ENCODE results near the gene TMEM63C.
"Not testable (repeated sequence)": the region's sequence is repeated elsewhere in the genome, so short reads cannot be mapped to it uniquely, and the experiment has no call there.

Gene TMEM63C

DNA sequence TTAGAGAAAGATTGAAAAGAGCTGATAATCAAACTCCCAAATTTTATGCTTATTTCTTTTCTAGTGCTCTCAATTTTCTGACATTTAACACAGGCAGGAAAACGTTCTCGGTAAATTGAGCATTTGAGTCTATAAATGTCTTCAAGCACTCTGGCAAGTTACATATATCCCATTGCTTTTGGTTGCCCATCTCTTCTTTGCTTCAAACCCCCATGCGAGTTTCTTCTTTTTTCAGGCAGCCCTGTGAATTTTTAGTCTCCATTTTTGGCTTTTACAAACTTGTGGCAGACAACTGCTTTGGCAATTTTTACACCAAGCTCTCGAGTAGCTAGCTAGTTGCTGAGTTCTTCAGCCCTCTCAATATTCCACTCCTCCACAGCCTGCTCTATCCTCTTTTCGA, 8.7 kb upstream of the TMEM63C start:
- H3K4me1 ChIP-seq (ENCODE audit: control insufficient read depth, insufficient read depth, low read length), result no peaks in the 10 kb centered on the region
- H3K4me3 ChIP-seq (ENCODE audit: low read depth, low read length), result no peak overlapping the region
- no peaks in the 10 kb centered on the region for H3K36me3 ChIP-seq (ENCODE audit: control insufficient read depth in 2 of 2, insufficient read depth in 1 of 2, low read length in 2 of 2)
- no peaks in the 10 kb centered on the region for H3K9me3 ChIP-seq (ENCODE audit: control insufficient read depth, insufficient read depth, low read depth, low read length)
- ChIA-PET POLR2A (no interaction called here), CTCF (interaction anchor here (0.6 to 1.2 kb wide), 5 partner anchors 8 to 47 kb away, joined by 3 to 5 read pairs (median 3); no protein-coding TSS in a partner anchor)
- TF ChIP-seq, protein P1, sequence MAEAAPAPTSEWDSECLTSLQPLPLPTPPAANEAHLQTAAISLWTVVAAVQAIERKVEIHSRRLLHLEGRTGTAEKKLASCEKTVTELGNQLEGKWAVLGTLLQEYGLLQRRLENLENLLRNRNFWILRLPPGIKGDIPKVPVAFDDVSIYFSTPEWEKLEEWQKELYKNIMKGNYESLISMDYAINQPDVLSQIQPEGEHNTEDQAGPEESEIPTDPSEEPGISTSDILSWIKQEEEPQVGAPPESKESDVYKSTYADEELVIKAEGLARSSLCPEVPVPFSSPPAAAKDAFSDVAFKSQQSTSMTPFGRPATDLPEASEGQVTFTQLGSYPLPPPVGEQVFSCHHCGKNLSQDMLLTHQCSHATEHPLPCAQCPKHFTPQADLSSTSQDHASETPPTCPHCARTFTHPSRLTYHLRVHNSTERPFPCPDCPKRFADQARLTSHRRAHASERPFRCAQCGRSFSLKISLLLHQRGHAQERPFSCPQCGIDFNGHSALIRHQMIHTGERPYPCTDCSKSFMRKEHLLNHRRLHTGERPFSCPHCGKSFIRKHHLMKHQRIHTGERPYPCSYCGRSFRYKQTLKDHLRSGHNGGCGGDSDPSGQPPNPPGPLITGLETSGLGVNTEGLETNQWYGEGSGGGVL (tag by site-specific recombination; IDR thresholded peaks at IDR 0.05), result no peak
- TF ChIP-seq ZNF585B (tag by site-specific recombination; IDR thresholded peaks at IDR 0.05), result no peak
- TF ChIP-seq, protein P2, sequence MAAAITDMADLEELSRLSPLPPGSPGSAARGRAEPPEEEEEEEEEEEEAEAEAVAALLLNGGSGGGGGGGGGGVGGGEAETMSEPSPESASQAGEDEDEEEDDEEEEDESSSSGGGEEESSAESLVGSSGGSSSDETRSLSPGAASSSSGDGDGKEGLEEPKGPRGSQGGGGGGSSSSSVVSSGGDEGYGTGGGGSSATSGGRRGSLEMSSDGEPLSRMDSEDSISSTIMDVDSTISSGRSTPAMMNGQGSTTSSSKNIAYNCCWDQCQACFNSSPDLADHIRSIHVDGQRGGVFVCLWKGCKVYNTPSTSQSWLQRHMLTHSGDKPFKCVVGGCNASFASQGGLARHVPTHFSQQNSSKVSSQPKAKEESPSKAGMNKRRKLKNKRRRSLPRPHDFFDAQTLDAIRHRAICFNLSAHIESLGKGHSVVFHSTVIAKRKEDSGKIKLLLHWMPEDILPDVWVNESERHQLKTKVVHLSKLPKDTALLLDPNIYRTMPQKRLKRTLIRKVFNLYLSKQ (tag by site-specific recombination; IDR thresholded peaks at IDR 0.05; ENCODE audit: borderline replicate concordance), result no peak
- TF ChIP-seq, protein P3, sequence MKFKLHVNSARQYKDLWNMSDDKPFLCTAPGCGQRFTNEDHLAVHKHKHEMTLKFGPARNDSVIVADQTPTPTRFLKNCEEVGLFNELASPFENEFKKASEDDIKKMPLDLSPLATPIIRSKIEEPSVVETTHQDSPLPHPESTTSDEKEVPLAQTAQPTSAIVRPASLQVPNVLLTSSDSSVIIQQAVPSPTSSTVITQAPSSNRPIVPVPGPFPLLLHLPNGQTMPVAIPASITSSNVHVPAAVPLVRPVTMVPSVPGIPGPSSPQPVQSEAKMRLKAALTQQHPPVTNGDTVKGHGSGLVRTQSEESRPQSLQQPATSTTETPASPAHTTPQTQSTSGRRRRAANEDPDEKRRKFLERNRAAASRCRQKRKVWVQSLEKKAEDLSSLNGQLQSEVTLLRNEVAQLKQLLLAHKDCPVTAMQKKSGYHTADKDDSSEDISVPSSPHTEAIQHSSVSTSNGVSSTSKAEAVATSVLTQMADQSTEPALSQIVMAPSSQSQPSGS (tag by site-specific recombination; IDR thresholded peaks at IDR 0.05; ENCODE audit: low read depth), result no peak
- no peak for TF ChIP-seq ZNF354C (tag by site-specific recombination; IDR thresholded peaks at IDR 0.05; ENCODE audit: borderline replicate concordance, low read depth)
- TF ChIP-seq, protein P4, sequence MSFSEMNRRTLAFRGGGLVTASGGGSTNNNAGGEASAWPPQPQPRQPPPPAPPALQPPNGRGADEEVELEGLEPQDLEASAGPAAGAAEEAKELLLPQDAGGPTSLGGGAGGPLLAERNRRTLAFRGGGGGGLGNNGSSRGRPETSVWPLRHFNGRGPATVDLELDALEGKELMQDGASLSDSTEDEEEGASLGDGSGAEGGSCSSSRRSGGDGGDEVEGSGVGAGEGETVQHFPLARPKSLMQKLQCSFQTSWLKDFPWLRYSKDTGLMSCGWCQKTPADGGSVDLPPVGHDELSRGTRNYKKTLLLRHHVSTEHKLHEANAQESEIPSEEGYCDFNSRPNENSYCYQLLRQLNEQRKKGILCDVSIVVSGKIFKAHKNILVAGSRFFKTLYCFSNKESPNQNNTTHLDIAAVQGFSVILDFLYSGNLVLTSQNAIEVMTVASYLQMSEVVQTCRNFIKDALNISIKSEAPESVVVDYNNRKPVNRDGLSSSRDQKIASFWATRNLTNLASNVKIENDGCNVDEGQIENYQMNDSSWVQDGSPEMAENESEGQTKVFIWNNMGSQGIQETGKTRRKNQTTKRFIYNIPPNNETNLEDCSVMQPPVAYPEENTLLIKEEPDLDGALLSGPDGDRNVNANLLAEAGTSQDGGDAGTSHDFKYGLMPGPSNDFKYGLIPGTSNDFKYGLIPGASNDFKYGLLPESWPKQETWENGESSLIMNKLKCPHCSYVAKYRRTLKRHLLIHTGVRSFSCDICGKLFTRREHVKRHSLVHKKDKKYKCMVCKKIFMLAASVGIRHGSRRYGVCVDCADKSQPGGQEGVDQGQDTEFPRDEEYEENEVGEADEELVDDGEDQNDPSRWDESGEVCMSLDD (tag by site-specific recombination; IDR thresholded peaks at IDR 0.05), result no peak
- no peak overlapping the region for H3K27ac ChIP-seq (ENCODE audit: extremely low read depth, low read depth, low read length)

DNA sequence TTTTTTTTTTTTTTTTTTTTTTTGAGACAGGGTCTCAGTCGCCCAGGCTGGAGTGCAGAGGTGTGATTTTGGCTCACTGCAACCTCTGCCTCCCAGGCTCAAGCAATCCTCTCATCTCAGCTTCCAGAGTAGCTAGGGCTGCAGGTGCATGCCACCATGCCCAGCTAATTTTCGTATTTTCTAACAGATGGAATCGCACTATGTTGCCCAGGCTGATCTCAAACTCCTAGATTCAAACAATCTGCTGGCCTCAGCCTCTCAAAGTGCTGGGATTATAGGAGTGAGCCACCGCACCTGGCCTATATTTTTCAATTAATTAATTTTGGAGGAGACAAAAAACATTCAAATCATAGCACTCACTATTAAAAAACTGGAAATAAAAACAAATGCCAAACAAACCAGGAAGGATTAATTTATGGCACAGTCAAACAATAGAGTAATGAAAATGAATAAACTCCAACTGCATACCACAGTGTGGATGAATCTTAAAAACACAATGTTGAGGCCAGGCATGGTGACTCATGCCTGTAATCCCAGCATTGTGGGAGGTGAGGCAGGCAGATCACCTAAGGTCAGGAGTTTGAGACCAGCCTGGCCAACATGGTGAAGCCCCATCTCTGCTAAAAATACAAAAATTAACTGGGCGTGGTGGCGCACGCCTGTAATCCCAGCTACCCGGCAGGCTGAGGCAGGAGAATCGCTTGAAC, 7.5 kb upstream of the TMEM63C start:
- H3K27ac ChIP-seq (ENCODE audit: extremely low read depth, low read depth, low read length); H3K4me1 ChIP-seq (ENCODE audit: control insufficient read depth, insufficient read depth, low read length); H3K9me3 ChIP-seq (ENCODE audit: control insufficient read depth, insufficient read depth, low read depth, low read length); POLR2A ChIA-PET; H3K4me3 ChIP-seq (ENCODE audit: low read depth, low read length); H3K36me3 ChIP-seq (ENCODE audit: control insufficient read depth in 2 of 2, insufficient read depth in 1 of 2, low read length in 2 of 2): not testable (repeated sequence)
- CTCF ChIA-PET, result interaction anchor here (0.9 to 1.2 kb wide), 3 partner anchors 21 to 150 kb away, joined by 3 to 4 read pairs (median 3); no protein-coding TSS in a partner anchor
- TF ChIP-seq GLIS1 (tag by site-specific recombination; IDR thresholded peaks at IDR 0.05) (peak; percentile 46), ZFHX2 (tag by site-specific recombination; conservative IDR thresholded peaks at IDR 0.05) (0 out of 2 replicates have a peak, but pooled peaks have one; percentile 15)

DNA sequence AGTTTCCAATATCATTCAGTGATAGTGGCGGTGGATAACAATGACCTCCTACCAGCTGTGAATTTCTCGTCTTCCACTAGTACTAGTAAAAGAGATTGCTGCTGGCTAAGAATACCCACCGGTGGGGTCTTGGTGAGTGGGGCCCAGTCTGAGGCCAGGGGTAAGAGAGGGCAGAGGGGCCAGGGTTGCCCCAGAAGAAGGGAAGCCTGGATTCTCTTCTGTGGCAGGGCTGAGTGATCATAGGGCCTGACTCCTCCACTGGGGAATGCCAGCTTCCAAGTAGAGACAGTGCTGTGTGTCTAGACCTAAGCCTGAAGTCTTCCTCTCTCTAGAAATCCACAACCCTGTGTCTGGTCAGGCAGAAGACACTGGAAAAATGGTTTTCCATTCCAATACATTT, 5.8 kb upstream of the TMEM63C start:
- Histone ChIP-seq H3K9me3 (ENCODE audit: control insufficient read depth, insufficient read depth, low read depth, low read length) (no peaks in the 10 kb centered on the region), H3K36me3 (ENCODE audit: control insufficient read depth in 2 of 2, insufficient read depth in 1 of 2, low read length in 2 of 2) (no peaks in the 10 kb centered on the region), H3K4me1 (ENCODE audit: control insufficient read depth, insufficient read depth, low read length) (no peaks in the 10 kb centered on the region), H3K4me3 (ENCODE audit: low read depth, low read length) (no peak overlapping the region), H3K27ac (ENCODE audit: extremely low read depth, low read depth, low read length) (no peak overlapping the region)
- ChIA-PET POLR2A (no interaction called here), CTCF (interaction anchor here (0.6 kb wide), 1 partner anchor 41 kb away, joined by 3 read pairs; no protein-coding TSS in a partner anchor)
- TF ChIP-seq ZNF560 (tag by site-specific recombination; IDR thresholded peaks at IDR 0.05; ENCODE audit: borderline replicate concordance), result no peak
- no peak for TF ChIP-seq ZNF266 (tag by site-specific recombination; IDR thresholded peaks at IDR 0.05; ENCODE audit: low read depth)
- no peak for TF ChIP-seq GLI4 (tag by site-specific recombination; IDR thresholded peaks at IDR 0.05)
- no peak for TF ChIP-seq ZSCAN23 (tag by site-specific recombination; IDR thresholded peaks at IDR 0.05)
- TF ChIP-seq, protein P5, sequence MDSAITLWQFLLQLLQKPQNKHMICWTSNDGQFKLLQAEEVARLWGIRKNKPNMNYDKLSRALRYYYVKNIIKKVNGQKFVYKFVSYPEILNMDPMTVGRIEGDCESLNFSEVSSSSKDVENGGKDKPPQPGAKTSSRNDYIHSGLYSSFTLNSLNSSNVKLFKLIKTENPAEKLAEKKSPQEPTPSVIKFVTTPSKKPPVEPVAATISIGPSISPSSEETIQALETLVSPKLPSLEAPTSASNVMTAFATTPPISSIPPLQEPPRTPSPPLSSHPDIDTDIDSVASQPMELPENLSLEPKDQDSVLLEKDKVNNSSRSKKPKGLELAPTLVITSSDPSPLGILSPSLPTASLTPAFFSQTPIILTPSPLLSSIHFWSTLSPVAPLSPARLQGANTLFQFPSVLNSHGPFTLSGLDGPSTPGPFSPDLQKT (IDR thresholded peaks at IDR 0.05; ENCODE audit: borderline replicate concordance, low read depth, low read length), result no peak
- TF ChIP-seq ZBTB21 (tag by site-specific recombination; IDR thresholded peaks at IDR 0.05), result no peak
- no peak for TF ChIP-seq ZNF610 (tag by site-specific recombination; IDR thresholded peaks at IDR 0.05; ENCODE audit: borderline replicate concordance)
- TF ChIP-seq, protein P6, sequence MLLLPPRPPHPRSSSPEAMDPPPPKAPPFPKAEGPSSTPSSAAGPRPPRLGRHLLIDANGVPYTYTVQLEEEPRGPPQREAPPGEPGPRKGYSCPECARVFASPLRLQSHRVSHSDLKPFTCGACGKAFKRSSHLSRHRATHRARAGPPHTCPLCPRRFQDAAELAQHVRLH (tag by site-specific recombination; IDR thresholded peaks at IDR 0.05), result no peak
- TF ChIP-seq ZNF654 (tag by site-specific recombination; IDR thresholded peaks at IDR 0.05; ENCODE audit: low read depth), result no peak
- TF ChIP-seq, protein P4 (tag by site-specific recombination; IDR thresholded peaks at IDR 0.05), result no peak
